ENCODE results near the gene ATG4C.

DNA sequence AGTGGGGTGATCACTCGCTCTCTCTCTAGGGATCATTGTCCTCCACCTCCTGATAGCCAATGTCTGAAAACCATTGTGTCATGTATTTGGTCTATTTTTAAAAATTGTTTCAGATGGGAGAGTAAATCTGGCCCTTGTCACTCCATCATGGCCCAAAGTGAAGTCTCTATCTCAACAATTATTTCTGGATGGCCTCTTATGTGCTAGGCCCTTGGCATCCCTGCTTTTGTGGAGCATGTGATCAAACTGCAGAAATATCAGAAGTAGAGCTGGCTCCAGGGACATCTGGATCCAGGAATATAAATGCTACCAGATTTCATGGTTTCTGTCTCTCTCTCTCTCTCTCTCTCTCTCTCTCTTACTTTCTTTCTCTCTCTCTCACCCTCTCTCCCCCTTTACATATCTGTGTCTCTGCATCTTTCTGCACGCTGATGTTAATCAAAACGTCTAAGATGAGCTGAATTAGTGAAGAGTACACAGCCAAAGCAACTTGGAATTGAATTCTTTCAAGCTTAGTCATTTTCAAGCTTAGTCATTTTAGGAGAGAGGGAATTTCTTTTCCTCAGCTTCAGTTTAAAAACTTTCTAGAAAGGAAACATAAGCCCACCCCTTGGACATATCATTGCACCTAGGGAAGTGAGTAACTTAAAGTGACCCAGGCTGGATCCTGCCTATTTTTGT is 48.3 kb upstream of the ATG4C start:
- no peak for TF ChIP-seq CTBP1 (IDR thresholded peaks at IDR 0.05; ENCODE audit: borderline replicate concordance)
- TF ChIP-seq SUZ12 (IDR thresholded peaks at IDR 0.05), result no peak
- no peak for TF ChIP-seq HDGF (IDR thresholded peaks at IDR 0.05; ENCODE audit: borderline replicate concordance)
- no peak for TF ChIP-seq ELF4 (IDR thresholded peaks at IDR 0.05)
- no peak for TF ChIP-seq FOXM1 (IDR thresholded peaks at IDR 0.05; ENCODE audit: borderline replicate concordance)
- TF ChIP-seq PKNOX1 (IDR thresholded peaks at IDR 0.05), result no peak
- no peak for TF ChIP-seq FOXA1 (IDR thresholded peaks at IDR 0.05)
- no peak for TF ChIP-seq FOXK2 (IDR thresholded peaks at IDR 0.05)
- no peak for TF ChIP-seq TARDBP (IDR thresholded peaks at IDR 0.05)
- no peak for TF ChIP-seq SP1 (IDR thresholded peaks at IDR 0.05)
- TF ChIP-seq BHLHE40 (IDR thresholded peaks at IDR 0.05; ENCODE audit: borderline replicate concordance), result no peak
- TF ChIP-seq NFRKB (IDR thresholded peaks at IDR 0.05), result no peak
- TF ChIP-seq L3MBTL2 (conservative IDR thresholded peaks at IDR 0.05), result no peak
